ENCODE results near the gene MCC. TPM values are rescaled to one million over a fixed set of nuclear protein-coding genes. Genes with fewer than 3 reads are reported as not detected.

The MCC gene
- total RNA-seq, 1 experiment from 2014 or later, result 0.60 TPM

DNA sequence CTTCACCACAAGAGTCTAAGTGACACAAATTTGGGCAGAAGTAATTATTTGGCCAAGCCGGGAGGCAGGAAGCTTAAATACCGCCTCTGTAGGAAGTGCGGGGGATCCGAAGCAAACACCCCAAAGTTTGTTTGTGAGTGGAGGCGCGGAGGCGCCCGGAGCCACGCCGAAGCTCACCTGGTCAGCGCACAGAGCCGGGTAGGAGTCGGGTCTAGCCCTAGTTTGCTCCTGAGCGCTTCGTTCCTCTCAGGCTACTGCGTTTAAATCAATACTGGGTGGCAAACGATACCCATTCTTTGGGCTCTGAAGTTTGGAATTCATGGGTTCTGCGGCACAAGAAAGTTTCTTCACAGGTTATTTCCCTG is 855 bp downstream of the MCC start:
- Histone ChIP-seq H3K27me3 (replicated peaks; ENCODE audit: insufficient read depth, low read depth, low read length, poor library complexity) (peaks cover 38% of the 10 kb centered on the region), H3K4me1 (ENCODE audit: insufficient read depth, low read length, poor library complexity, severe bottlenecking) (peaks cover 5% of the 10 kb centered on the region), H3K9me3 (ENCODE audit: low read depth, low read length, poor library complexity, severe bottlenecking) (peaks cover 13% of the 10 kb centered on the region), H3K27ac (ENCODE audit: low read depth, low read length, poor library complexity, severe bottlenecking) (no peak overlapping the region), H3K36me3 (ENCODE audit: insufficient read depth, low read length, poor library complexity, severe bottlenecking) (no peaks in the 10 kb centered on the region), H3K4me3 (ENCODE audit: low read depth, low read length, poor library complexity, severe bottlenecking) (peak overlapping the region; percentile 66)
- POLR2A ChIA-PET (ENCODE audit: low non-redundant PET), result no interaction called here
- peak; percentile 22 for DNase-seq (ENCODE audit: low spot score)
- no TSS peak for BruUV-seq (replicated peaks)
- TF ChIP-seq EZH2 (IDR thresholded peaks at IDR 0.05; ENCODE audit: borderline replicate concordance, low read depth, low read length, poor library complexity, severe bottlenecking), result no peak
- TF ChIP-seq, protein P1, sequence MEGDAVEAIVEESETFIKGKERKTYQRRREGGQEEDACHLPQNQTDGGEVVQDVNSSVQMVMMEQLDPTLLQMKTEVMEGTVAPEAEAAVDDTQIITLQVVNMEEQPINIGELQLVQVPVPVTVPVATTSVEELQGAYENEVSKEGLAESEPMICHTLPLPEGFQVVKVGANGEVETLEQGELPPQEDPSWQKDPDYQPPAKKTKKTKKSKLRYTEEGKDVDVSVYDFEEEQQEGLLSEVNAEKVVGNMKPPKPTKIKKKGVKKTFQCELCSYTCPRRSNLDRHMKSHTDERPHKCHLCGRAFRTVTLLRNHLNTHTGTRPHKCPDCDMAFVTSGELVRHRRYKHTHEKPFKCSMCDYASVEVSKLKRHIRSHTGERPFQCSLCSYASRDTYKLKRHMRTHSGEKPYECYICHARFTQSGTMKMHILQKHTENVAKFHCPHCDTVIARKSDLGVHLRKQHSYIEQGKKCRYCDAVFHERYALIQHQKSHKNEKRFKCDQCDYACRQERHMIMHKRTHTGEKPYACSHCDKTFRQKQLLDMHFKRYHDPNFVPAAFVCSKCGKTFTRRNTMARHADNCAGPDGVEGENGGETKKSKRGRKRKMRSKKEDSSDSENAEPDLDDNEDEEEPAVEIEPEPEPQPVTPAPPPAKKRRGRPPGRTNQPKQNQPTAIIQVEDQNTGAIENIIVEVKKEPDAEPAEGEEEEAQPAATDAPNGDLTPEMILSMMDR (conservative IDR thresholded peaks at IDR 0.05; ENCODE audit: low read depth, low read length), result no peak
- CTCF ChIA-PET, result no interaction called here
- intact Hi-C loops (cut with micrococcal nuclease; ENCODE audit: unreplicated experiment), result no loop called here

DNA sequence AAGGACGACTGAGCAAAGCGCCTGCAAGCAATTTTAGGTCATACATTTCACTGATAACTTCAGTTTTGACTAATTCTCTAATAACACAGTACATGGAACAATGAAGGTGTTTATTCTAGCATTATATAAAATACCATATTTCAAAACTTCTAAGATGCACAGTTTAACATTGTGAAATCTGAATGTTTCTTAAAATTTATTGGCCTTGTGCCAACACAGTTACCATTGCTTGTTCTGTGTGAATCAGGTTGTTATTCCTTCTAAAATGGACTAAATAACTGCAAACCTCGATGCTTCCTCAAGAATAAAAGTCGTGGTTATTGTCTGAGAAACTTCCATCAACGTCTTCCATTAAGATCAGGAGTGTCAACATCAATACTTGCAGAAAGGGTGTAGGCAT is 8.0 kb downstream of the MCC start:
- Histone ChIP-seq H3K4me1 (ENCODE audit: insufficient read depth, low read length, poor library complexity, severe bottlenecking) (no peaks in the 10 kb centered on the region), H3K9me3 (ENCODE audit: low read depth, low read length, poor library complexity, severe bottlenecking) (no peaks in the 10 kb centered on the region), H3K36me3 (ENCODE audit: insufficient read depth, low read length, poor library complexity, severe bottlenecking) (no peaks in the 10 kb centered on the region), H3K4me3 (ENCODE audit: low read depth, low read length, poor library complexity, severe bottlenecking) (no peak overlapping the region), H3K27ac (ENCODE audit: low read depth, low read length, poor library complexity, severe bottlenecking) (no peak overlapping the region), H3K27me3 (replicated peaks; ENCODE audit: insufficient read depth, low read depth, low read length, poor library complexity) (peaks cover 16% of the 10 kb centered on the region)
- POLR2A ChIA-PET (ENCODE audit: low non-redundant PET), result no interaction called here
- intact Hi-C loops (cut with micrococcal nuclease; ENCODE audit: unreplicated experiment), result no loop called here
- no TSS peak for BruUV-seq (replicated peaks)
- DNase-seq (ENCODE audit: low spot score), result no peak
- CTCF ChIA-PET, result no interaction called here
- TF ChIP-seq, protein P1 (conservative IDR thresholded peaks at IDR 0.05; ENCODE audit: low read depth, low read length), result no peak
- TF ChIP-seq EZH2 (IDR thresholded peaks at IDR 0.05; ENCODE audit: borderline replicate concordance, low read depth, low read length, poor library complexity, severe bottlenecking), result no peak

DNA sequence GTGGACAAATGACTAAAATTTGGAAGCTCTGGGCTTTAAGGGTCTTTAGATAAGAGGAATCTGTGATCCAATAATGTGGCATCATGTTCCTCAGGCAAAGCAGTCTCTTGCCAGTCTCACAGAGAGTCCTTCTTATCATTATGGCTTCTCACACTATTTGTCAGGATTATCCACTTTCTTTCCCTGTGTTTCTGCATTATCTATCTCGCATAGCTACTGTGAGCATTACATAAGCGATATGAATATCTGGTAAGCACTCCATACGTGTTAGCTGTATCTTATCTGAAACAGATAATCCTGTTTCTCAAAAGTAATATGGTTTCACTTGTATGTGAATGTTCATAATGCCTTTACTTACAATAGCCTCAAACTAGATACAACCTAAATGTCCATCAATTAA is 9.6 kb downstream of the MCC start:
- TF ChIP-seq, protein P1 (conservative IDR thresholded peaks at IDR 0.05; ENCODE audit: low read depth, low read length), result no peak
- no peak for TF ChIP-seq EZH2 (IDR thresholded peaks at IDR 0.05; ENCODE audit: borderline replicate concordance, low read depth, low read length, poor library complexity, severe bottlenecking)
- POLR2A ChIA-PET (ENCODE audit: low non-redundant PET), result no interaction called here

More for the DNA sequence above, 9.6 kb downstream of the MCC start:
- intact Hi-C loops (cut with micrococcal nuclease; ENCODE audit: unreplicated experiment), result no loop called here
- CTCF ChIA-PET, result no interaction called here
- Histone ChIP-seq H3K9me3 (ENCODE audit: low read depth, low read length, poor library complexity, severe bottlenecking) (no peaks in the 10 kb centered on the region), H3K4me3 (ENCODE audit: low read depth, low read length, poor library complexity, severe bottlenecking) (no peak overlapping the region), H3K27me3 (replicated peaks; ENCODE audit: insufficient read depth, low read depth, low read length, poor library complexity) (peaks cover 5% of the 10 kb centered on the region), H3K36me3 (ENCODE audit: insufficient read depth, low read length, poor library complexity, severe bottlenecking) (no peaks in the 10 kb centered on the region), H3K27ac (ENCODE audit: low read depth, low read length, poor library complexity, severe bottlenecking) (no peak overlapping the region), H3K4me1 (ENCODE audit: insufficient read depth, low read length, poor library complexity, severe bottlenecking) (no peaks in the 10 kb centered on the region)
- BruUV-seq (replicated peaks), result no TSS peak
- DNase-seq (ENCODE audit: low spot score), result no peak

Measured in A673 (cell line).